GM23338 (cell line): Measurements from ENCODE around the gene KCNH6. TPM values are rescaled to one million over a fixed set of nuclear protein-coding genes. Genes with fewer than 3 reads are reported as not detected.

ENCODE experiments used
- ATAC-seq: fragments of 200-7000 bp; cut with Tn5 transposase; 3 replicates; pipeline ENCODE4 v1.9.1; 2020
- DNase-seq: peaks from one replicate; pipeline ENCODE4 v3.0.0-alpha.2; 2015; ENCODE audit warnings: low spot score
- H2AFZ ChIP-seq: fragments of 200-600 bp; sonication (generic); 2 replicates; pipeline ENCODE4 v1.8.0; 2016; ENCODE audit warnings: antibody characterized with exemption, mild to moderate bottlenecking, moderate library complexity
- H3F3A ChIP-seq: fragments of 200-600 bp; sonication (generic); replicated peaks from 2 replicates; pipeline ENCODE4 v1.8.0; 2017; ENCODE audit warnings: antibody characterized with exemption, mixed run types, low read depth
- H3K27ac ChIP-seq: fragments of 200-600 bp; sonication (generic); 2 replicates; pipeline ENCODE4 v1.6.1; 2016; ENCODE audit warnings: low read depth
- H3K27me3 ChIP-seq: fragments of 200-600 bp; sonication (generic); 2 replicates; pipeline ENCODE4 v1.8.0; 2016; ENCODE audit warnings: mild to moderate bottlenecking, mixed run types, moderate library complexity; ENCODE audit not compliant: insufficient read depth
- H3K36me3 ChIP-seq: fragments of 200-600 bp; sonication (generic); 2 replicates; pipeline ENCODE4 v1.8.0; 2016; ENCODE audit warnings: mild to moderate bottlenecking; ENCODE audit not compliant: insufficient read depth
- H3K4me1 ChIP-seq: fragments of 200-600 bp; sonication (generic); 2 replicates; pipeline ENCODE4 v1.8.0; 2016; ENCODE audit warnings: mild to moderate bottlenecking, moderate library complexity; ENCODE audit not compliant: insufficient read depth
- H3K4me2 ChIP-seq: fragments of 200-600 bp; sonication (generic); 2 replicates; pipeline ENCODE4 v1.7.1; 2017; ENCODE audit warnings: mixed run types
- H3K4me3 ChIP-seq: fragments of 200-600 bp; sonication (generic); 2 replicates; pipeline ENCODE4 v1.6.1; 2016; ENCODE audit warnings: mixed run types
- H3K79me2 ChIP-seq: fragments of 200-600 bp; sonication (generic); replicated peaks from 2 replicates; pipeline ENCODE4 v1.8.0; 2017; ENCODE audit warnings: mild to moderate bottlenecking; ENCODE audit not compliant: insufficient read depth
- H3K9me2 ChIP-seq: fragments of 200-600 bp; sonication (generic); 2 replicates; pipeline ENCODE4 v1.8.0; 2017; ENCODE audit not compliant: insufficient read depth
- H4K20me1 ChIP-seq: fragments of 200-600 bp; sonication (generic); replicated peaks from 2 replicates; pipeline ENCODE4 v1.8.0; 2017; ENCODE audit warnings: mild to moderate bottlenecking; ENCODE audit not compliant: insufficient read depth
- H3K27ac Mint-ChIP-seq: 2 replicates; pipeline ENCODE4 v1.8.0; 2020; ENCODE audit warnings: inconsistent platforms, mild to moderate bottlenecking, moderate library complexity, mixed read lengths
- H3K27me3 Mint-ChIP-seq: 3 replicates; pipeline ENCODE4 v1.8.0; 2022; ENCODE audit warnings: low read depth, mild to moderate bottlenecking, moderate library complexity, mixed read lengths, inconsistent platforms; ENCODE audit not compliant: insufficient read depth, poor library complexity
- H3K36me3 Mint-ChIP-seq: 3 replicates; pipeline ENCODE4 v1.8.0; 2021; ENCODE audit warnings: low read depth, mild to moderate bottlenecking, inconsistent platforms, moderate library complexity, mixed read lengths
- H3K4me1 Mint-ChIP-seq: 3 replicates; pipeline ENCODE4 v1.8.0; 2020; ENCODE audit warnings: mild to moderate bottlenecking, inconsistent platforms, mixed read lengths
- H3K4me3 Mint-ChIP-seq: 3 replicates; pipeline ENCODE4 v1.8.0; 2021; ENCODE audit warnings: moderate library complexity, mild to moderate bottlenecking, inconsistent platforms, mixed read lengths
- H3K9me3 Mint-ChIP-seq: 3 replicates; pipeline ENCODE4 v1.8.0; 2020; ENCODE audit warnings: moderate library complexity, mild to moderate bottlenecking, inconsistent platforms, mixed read lengths
- CREB1 ChIP-seq: fragments of 250-450 bp; sonication (Bioruptor Pico); IDR thresholded peaks from 2 replicates; pipeline ENCODE4 v1.5.0; 2020; ENCODE audit warnings: low read depth, mild to moderate bottlenecking, moderate library complexity
- EZH2 ChIP-seq: fragments of 200-600 bp; sonication (generic); IDR thresholded peaks from one replicate; pipeline ENCODE4 v1.8.0; 2017; ENCODE audit warnings: antibody characterized with exemption, mild to moderate bottlenecking, low read depth; ENCODE audit not compliant: unreplicated experiment
- EZH2phosphoT487 ChIP-seq: fragments of 200-600 bp; sonication (generic); IDR thresholded peaks from one replicate; pipeline ENCODE4 v1.8.1; 2018; ENCODE audit warnings: antibody characterized with exemption; ENCODE audit not compliant: unreplicated experiment
- JUNB ChIP-seq: IDR thresholded peaks from one replicate; pipeline ENCODE4 v1.6.1; 2016; ENCODE audit warnings: antibody characterized with exemption; ENCODE audit not compliant: unreplicated experiment
- NANOG ChIP-seq: IDR thresholded peaks from 2 replicates; pipeline ENCODE4 v1.6.1; 2016; ENCODE audit warnings: antibody characterized with exemption, borderline replicate concordance
- POLR2AphosphoS5 ChIP-seq: IDR thresholded peaks from 2 replicates; pipeline ENCODE4 v1.6.1; 2016; ENCODE audit warnings: antibody characterized with exemption, low read depth
- REST ChIP-seq: IDR thresholded peaks from one replicate; pipeline ENCODE4 v1.6.1; 2018; ENCODE audit warnings: antibody characterized with exemption; ENCODE audit not compliant: unreplicated experiment
- STAT1 ChIP-seq: IDR thresholded peaks from one replicate; pipeline ENCODE4 v1.6.1; 2016; ENCODE audit warnings: antibody characterized with exemption; ENCODE audit not compliant: unreplicated experiment
- ZNF114 ChIP-seq: fragments of 250-450 bp; sonication (Bioruptor Pico); IDR thresholded peaks from 2 replicates; pipeline ENCODE4 v1.5.0; 2020; ENCODE audit warnings: mild to moderate bottlenecking, moderate library complexity
- ZNF331 ChIP-seq: fragments of 250-450 bp; sonication (Bioruptor Pico); IDR thresholded peaks from 2 replicates; pipeline ENCODE4 v1.5.0; 2020; ENCODE audit warnings: low read depth, mild to moderate bottlenecking, moderate library complexity
- polyA plus RNA-seq: library from polyadenylated mRNA; unstranded; fragments of >200 nt; fragmentation: Nextera tagmentation; extraction: Ambion mirVana; gene quantifications from 2 replicates; pipeline ENCODE4 v1.2.1, GENCODE V29; 2016
- total RNA-seq: library from RNA; depleted of rRNA; stranded (reverse); fragments of >200 nt; shearing (Covaris generic); gene quantifications from 2 replicates; pipeline ENCODE4 v1.2.3, GENCODE V29; 2014
- TF ChIP-seq, protein P1 (sequence below), 2 experiments: fragments of 200-600 bp in 1 of 2; sonication (generic) in 1 of 2; conservative IDR thresholded peaks; 2 replicates each; pipeline versions ENCODE4 v1.5.1 to v1.6.1; 2016 to 2017; ENCODE audit warnings: antibody characterized with exemption in 2 of 2, low read depth in 2 of 2, mild to moderate bottlenecking in 2 of 2, moderate library complexity in 1 of 2
- TF ChIP-seq, protein P2 (sequence below): IDR thresholded peaks from 2 replicates; pipeline ENCODE4 v1.6.1; 2016; ENCODE audit warnings: antibody characterized with exemption
- TF ChIP-seq, protein P3 (sequence below): fragments of 250-450 bp; sonication (Bioruptor Pico); IDR thresholded peaks from 2 replicates; pipeline ENCODE4 v1.5.0; 2020; ENCODE audit warnings: mild to moderate bottlenecking, moderate library complexity

KCNH6 gene
- total and polyA plus RNA-seq, 2 experiments from 2014 or later, result 1.3 to 2.8 TPM

DNA sequence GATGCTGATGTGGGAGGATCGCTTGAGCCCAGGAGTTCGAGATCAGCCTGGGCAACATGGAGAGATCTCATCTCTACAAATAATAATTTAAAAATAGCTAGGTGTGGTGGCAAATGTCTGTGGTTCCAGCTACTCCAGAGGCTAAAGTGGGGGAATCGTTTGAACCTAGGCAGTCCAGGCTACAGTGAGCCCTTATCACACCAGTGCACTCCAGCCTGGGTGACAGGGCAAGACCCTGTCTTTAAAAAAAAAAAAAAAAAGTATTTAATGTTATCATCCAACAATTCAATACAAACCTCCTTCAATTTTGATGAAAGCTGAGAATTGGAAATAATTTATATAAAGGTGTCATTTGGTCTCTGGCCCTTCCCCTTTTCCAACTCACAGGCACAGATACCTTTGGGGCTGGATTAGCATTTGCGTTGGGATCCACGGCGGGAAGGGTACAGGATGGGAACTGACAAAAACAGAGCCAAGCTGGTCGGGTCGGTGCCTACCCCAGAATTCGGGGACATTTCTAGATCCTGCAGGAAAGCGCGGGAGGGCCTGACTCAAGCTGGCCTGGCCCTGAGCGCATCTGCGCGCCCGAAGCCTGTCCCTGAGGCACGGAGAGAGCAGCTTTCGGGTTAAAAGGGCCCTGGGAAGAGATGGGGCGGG lies 26.3 kb downstream of the KCNH6 start:
- peaks cover 14% of the 10 kb centered on the region for H3K27me3 Mint-ChIP-seq
- peaks cover 4% of the 10 kb centered on the region; the same call in 1 of the 2 replicates for H3F3A ChIP-seq
- H3K36me3 ChIP-seq, result no peaks in the 10 kb centered on the region
- DNase-seq, result peak; percentile 58
- H2AFZ ChIP-seq, result peak overlapping the region; percentile 80
- peak; percentile 53 for ATAC-seq
- no peaks in the 10 kb centered on the region for H3K27me3 ChIP-seq
- H3K27ac ChIP-seq, result peak overlapping the region; percentile 69
- peaks cover 20% of the 10 kb centered on the region; the same call in 2 of the 3 replicates for H3K4me1 Mint-ChIP-seq
- H4K20me1 ChIP-seq, result peaks cover 19% of the 10 kb centered on the region
- peaks cover 40% of the 10 kb centered on the region for H3K79me2 ChIP-seq
- peaks cover 3% of the 10 kb centered on the region; the same call in 1 of the 3 replicates for H3K36me3 Mint-ChIP-seq
- H3K4me3 Mint-ChIP-seq, result peak overlapping the region; percentile 97
- H3K4me2 ChIP-seq, result peak overlapping the region; percentile 93
- peak overlapping the region; percentile 91 for H3K27ac Mint-ChIP-seq
- peak overlapping the region; percentile 63 for H3K4me3 ChIP-seq
- TF ChIP-seq, protein P1, sequence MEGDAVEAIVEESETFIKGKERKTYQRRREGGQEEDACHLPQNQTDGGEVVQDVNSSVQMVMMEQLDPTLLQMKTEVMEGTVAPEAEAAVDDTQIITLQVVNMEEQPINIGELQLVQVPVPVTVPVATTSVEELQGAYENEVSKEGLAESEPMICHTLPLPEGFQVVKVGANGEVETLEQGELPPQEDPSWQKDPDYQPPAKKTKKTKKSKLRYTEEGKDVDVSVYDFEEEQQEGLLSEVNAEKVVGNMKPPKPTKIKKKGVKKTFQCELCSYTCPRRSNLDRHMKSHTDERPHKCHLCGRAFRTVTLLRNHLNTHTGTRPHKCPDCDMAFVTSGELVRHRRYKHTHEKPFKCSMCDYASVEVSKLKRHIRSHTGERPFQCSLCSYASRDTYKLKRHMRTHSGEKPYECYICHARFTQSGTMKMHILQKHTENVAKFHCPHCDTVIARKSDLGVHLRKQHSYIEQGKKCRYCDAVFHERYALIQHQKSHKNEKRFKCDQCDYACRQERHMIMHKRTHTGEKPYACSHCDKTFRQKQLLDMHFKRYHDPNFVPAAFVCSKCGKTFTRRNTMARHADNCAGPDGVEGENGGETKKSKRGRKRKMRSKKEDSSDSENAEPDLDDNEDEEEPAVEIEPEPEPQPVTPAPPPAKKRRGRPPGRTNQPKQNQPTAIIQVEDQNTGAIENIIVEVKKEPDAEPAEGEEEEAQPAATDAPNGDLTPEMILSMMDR (conservative IDR thresholded peaks at IDR 0.05; ENCODE audit: low read depth in 2 of 2), result no peak
- TF ChIP-seq, protein P2, sequence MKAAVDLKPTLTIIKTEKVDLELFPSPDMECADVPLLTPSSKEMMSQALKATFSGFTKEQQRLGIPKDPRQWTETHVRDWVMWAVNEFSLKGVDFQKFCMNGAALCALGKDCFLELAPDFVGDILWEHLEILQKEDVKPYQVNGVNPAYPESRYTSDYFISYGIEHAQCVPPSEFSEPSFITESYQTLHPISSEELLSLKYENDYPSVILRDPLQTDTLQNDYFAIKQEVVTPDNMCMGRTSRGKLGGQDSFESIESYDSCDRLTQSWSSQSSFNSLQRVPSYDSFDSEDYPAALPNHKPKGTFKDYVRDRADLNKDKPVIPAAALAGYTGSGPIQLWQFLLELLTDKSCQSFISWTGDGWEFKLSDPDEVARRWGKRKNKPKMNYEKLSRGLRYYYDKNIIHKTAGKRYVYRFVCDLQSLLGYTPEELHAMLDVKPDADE, result no peak
- TF ChIP-seq JUNB (no peak), EZH2 (no peak), ZNF114 (no peak), ZNF331 (CRISPR knock-in tag) (no peak), POLR2AphosphoS5 (no peak), EZH2phosphoT487 (no peak), CREB1 (CRISPR knock-in tag) (no peak), NANOG (no peak), REST (no peak), STAT1 (no peak)
- TF ChIP-seq, protein P3, sequence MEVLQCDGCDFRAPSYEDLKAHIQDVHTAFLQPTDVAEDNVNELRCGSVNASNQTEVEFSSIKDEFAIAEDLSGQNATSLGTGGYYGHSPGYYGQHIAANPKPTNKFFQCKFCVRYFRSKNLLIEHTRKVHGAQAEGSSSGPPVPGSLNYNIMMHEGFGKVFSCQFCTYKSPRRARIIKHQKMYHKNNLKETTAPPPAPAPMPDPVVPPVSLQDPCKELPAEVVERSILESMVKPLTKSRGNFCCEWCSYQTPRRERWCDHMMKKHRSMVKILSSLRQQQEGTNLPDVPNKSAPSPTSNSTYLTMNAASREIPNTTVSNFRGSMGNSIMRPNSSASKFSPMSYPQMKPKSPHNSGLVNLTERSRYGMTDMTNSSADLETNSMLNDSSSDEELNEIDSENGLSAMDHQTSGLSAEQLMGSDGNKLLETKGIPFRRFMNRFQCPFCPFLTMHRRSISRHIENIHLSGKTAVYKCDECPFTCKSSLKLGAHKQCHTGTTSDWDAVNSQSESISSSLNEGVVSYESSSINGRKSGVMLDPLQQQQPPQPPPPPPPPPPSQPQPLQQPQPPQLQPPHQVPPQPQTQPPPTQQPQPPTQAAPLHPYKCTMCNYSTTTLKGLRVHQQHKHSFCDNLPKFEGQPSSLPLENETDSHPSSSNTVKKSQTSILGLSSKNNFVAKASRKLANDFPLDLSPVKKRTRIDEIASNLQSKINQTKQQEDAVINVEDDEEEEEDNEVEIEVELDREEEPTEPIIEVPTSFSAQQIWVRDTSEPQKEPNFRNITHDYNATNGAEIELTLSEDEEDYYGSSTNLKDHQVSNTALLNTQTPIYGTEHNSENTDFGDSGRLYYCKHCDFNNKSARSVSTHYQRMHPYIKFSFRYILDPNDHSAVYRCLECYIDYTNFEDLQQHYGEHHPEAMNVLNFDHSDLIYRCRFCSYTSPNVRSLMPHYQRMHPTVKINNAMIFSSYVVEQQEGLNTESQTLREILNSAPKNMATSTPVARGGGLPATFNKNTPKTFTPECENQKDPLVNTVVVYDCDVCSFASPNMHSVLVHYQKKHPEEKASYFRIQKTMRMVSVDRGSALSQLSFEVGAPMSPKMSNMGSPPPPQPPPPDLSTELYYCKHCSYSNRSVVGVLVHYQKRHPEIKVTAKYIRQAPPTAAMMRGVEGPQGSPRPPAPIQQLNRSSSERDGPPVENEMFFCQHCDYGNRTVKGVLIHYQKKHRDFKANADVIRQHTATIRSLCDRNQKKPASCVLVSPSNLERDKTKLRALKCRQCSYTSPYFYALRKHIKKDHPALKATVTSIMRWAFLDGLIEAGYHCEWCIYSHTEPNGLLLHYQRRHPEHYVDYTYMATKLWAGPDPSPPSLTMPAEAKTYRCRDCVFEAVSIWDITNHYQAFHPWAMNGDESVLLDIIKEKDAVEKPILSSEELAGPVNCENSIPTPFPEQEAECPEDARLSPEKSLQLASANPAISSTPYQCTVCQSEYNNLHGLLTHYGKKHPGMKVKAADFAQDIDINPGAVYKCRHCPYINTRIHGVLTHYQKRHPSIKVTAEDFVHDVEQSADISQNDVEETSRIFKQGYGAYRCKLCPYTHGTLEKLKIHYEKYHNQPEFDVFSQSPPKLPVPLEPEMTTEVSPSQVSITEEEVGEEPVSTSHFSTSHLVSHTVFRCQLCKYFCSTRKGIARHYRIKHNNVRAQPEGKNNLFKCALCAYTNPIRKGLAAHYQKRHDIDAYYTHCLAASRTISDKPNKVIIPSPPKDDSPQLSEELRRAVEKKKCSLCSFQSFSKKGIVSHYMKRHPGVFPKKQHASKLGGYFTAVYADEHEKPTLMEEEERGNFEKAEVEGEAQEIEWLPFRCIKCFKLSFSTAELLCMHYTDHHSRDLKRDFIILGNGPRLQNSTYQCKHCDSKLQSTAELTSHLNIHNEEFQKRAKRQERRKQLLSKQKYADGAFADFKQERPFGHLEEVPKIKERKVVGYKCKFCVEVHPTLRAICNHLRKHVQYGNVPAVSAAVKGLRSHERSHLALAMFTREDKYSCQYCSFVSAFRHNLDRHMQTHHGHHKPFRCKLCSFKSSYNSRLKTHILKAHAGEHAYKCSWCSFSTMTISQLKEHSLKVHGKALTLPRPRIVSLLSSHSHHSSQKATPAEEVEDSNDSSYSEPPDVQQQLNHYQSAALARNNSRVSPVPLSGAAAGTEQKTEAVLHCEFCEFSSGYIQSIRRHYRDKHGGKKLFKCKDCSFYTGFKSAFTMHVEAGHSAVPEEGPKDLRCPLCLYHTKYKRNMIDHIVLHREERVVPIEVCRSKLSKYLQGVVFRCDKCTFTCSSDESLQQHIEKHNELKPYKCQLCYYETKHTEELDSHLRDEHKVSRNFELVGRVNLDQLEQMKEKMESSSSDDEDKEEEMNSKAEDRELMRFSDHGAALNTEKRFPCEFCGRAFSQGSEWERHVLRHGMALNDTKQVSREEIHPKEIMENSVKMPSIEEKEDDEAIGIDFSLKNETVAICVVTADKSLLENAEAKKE (CRISPR knock-in tag), result no peak
- H3K4me1 ChIP-seq, result peaks cover 21% of the 10 kb centered on the region
- no peaks in the 10 kb centered on the region for H3K9me2 ChIP-seq
- no peaks in the 10 kb centered on the region for H3K9me3 Mint-ChIP-seq
